Coronary artery (tissue), 2 donors: ENCODE results near the gene TRIM44.

Experiments used
- DNase-seq: peaks from one replicate; pipeline ENCODE4 v3.0.0-alpha.2; 2017; ENCODE audit warnings: low spot score
- H3K27ac ChIP-seq, 2 donors: fragments of 200-600 bp; sonication (generic); one replicate each; pipeline ENCODE4 v1.5.1; 2016 to 2019
- H3K4me3 ChIP-seq: fragments of 200-600 bp; sonication (generic); 2 replicates; pipeline ENCODE4 v1.5.1; 2016; ENCODE audit warnings: mild to moderate bottlenecking, moderate library complexity
- CTCF ChIP-seq: fragments of 200-600 bp; sonication (generic); IDR thresholded peaks from one replicate; pipeline ENCODE4 v1.5.1; 2019; ENCODE audit warnings: antibody characterized with exemption

TRIM44 gene

GRCh38 chr11:35717043-35717442 is 54.5 kb downstream of the TRIM44 start:
- Histone ChIP-seq H3K4me3 (no peak overlapping the region), H3K27ac (no peak overlapping the region)
- no peak for DNase-seq
- no peak for TF ChIP-seq CTCF

GRCh38 chr11:35717520-35717919 is 54.9 kb downstream of the TRIM44 start:
- DNase-seq, result no peak
- no peak for TF ChIP-seq CTCF
- no peak overlapping the region for H3K4me3 ChIP-seq
- no peak overlapping the region for H3K27ac ChIP-seq

- no peak for TF ChIP-seq CTCF
- DNase-seq, result no peak
- Histone ChIP-seq H3K4me3 (no peak overlapping the region), H3K27ac (no peak overlapping the region)
Measured at GRCh38 chr11:35721651-35722282, 59.2 kb downstream of the TRIM44 start.

GRCh38 chr11:35722641-35723040 is 60.1 kb downstream of the TRIM44 start:
- Histone ChIP-seq H3K27ac (no peak overlapping the region), H3K4me3 (no peak overlapping the region)
- no peak for DNase-seq
- no peak for TF ChIP-seq CTCF

GRCh38 chr11:35723493-35723892 is 60.9 kb downstream of the TRIM44 start:
- H3K4me3 ChIP-seq, result no peak overlapping the region
- no peak for TF ChIP-seq CTCF
- no peak for DNase-seq
- no peak overlapping the region for H3K27ac ChIP-seq

GRCh38 chr11:35723913-35724312 is 61.3 kb downstream of the TRIM44 start:
- no peak overlapping the region for H3K4me3 ChIP-seq
- no peak for DNase-seq
- H3K27ac ChIP-seq, result no peak overlapping the region
- no peak for TF ChIP-seq CTCF

- no peak overlapping the region for H3K4me3 ChIP-seq
- H3K27ac ChIP-seq, result no peak overlapping the region
- no peak for TF ChIP-seq CTCF
- DNase-seq, result no peak
Measured at GRCh38 chr11:35725885-35726284, 63.3 kb downstream of the TRIM44 start.
